G401.6 (cell line): ENCODE measurements around the gene CRYBB3.
"Not testable (repeated sequence)": the region's sequence is repeated elsewhere in the genome, so short reads cannot be mapped to it uniquely, and the experiment has no call there.

Experiments used
- FAIRE-seq: peaks from 2 replicates; lab custom pipeline; 2012; peaks lifted over from hg19 to GRCh38; lab: Jason Lieb, UNC

The CRYBB3 gene

DNA sequence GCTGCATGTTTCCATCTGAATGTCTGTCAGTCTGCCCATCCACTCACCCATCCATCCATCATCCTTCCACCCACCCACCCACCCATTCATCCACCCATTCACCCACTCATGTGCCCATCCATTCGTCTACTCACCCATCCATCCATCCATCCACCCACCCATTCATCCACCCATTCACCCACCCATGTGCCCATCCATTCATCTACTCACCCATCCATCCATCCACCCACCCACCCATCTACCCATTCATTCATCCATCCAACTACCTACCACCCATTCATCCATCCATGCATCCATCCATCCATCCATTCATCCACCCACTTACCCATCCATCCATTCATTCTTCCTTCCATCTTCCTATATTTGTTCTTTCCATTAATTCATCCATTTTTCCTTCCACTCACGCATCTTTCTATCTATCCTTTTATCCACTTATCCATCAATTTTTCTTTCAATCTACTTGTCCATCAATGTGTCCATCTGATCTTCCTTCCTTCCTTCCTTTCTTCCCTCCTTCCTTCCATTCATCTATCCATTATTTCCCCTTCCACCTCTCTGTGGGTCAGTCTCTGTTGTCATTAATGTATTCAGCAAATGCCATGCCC, 8.0 kb downstream of the CRYBB3 start:
- FAIRE-seq, result no peak

GRCh38 chr22:25208328-25208727, 8.7 kb downstream of the CRYBB3 start:
- FAIRE-seq, result no peak

GRCh38 chr22:25208743-25209505, 9.3 kb downstream of the CRYBB3 start:
- no peak for FAIRE-seq

DNA sequence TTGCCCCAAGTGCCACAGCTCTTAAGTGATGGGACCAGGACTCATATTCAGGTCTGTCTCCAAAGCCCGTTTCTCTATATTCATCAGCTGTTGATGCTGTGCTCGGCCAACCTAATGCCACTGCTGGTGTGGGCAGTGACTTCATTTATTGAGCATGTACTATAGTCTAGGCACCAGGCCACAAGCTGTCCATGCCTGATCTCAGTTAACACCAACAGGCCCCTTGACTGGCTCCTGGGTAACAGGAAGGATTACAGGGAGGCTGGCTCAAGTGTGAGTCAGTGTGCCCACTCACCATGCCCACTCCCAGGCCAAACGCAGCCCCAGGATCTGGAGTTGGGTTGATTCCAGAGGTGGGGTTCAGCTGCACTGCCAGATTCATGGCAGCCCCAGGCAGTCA, 11.1 kb downstream of the CRYBB3 start:
- no peak for FAIRE-seq

DNA sequence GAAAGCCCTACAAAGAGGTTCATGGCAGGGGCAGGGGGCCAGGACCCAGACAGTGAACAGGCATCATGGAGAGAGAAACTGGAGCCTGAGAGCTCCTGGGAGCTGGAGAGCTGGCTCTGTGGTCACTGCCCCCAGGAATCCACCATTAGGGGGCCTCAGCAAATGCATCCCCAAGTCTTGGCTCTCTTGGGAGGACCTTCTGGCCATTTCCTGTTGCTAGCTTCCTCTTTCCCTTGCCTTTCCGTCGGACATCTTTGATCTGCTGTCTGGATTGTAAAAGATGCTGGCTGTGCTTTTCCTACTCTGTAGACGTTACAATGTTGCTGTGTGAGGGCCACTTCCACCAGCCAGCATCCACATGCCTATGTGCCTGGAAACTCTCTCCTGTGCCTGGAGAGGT, 12.7 kb downstream of the CRYBB3 start:
- FAIRE-seq, result no peak

DNA sequence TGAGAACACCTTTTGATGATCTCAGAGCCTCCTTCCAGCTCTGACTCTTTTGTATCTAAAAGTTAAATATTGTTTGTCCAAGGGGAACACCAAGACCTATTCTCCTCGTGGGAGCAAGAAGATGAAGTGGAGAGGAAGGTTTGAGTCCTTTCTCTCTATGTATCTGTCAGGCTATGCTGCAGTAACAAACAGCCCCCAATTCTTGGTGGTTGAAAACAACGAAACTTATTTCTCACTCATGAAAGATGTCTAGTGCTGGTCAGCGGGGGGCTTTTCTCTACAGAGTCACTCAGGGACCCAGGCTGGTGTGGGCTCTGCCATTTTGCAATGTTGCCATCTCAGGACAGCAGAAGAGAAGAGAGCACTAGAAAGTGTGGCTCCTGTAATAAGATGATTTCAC, 13.6 kb downstream of the CRYBB3 start:
- no peak for FAIRE-seq

GRCh38 chr22:25216230-25216629, 16.6 kb downstream of the CRYBB3 start:
- FAIRE-seq, result no peak

GRCh38 chr22:25219211-25219689, 19.6 kb downstream of the CRYBB3 start, which contains the start of gene CRYBB2:
Gene CRYBB2, plus strand, starts transcription at chr22:25219639. Its CDS starts 1,791 bp downstream, at chr22:25221430.
- FAIRE-seq, result no peak

- no peak for FAIRE-seq
These were observed 20.3 kb downstream of the CRYBB3 start for GRCh38 chr22:25219948-25220442.

- FAIRE-seq, result no peak
These were observed 22.1 kb downstream of the CRYBB3 start for GRCh38 chr22:25221790-25222189.

DNA sequence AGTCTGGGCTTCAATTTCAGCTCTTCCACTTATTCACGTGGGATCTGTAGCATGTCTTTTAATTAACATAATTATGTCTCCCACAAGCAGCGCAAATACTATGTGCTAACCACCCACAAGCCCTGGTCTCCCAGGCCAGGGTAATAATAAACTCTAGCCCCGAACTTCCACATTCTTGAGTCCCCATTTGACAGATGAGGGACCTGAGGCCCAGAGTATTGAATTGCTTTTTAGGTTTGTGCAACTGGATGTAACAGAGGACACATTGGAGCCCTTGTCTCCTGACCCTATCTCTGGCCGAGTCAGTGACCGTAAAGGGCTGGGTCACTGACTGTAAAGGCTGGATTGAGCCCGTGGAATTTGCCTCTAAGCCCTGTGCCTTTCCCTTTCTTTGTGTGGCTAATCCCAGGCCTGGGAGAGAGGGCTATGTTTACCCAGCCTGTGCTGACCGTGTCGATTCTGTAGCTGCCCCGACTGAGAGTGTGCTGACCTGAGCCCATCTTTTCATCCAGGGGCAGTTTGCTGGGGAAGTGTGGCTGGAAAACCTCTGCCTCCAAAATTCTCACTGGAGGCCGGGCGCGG, 23.7 kb downstream of the CRYBB3 start:
- FAIRE-seq, result no peak

DNA sequence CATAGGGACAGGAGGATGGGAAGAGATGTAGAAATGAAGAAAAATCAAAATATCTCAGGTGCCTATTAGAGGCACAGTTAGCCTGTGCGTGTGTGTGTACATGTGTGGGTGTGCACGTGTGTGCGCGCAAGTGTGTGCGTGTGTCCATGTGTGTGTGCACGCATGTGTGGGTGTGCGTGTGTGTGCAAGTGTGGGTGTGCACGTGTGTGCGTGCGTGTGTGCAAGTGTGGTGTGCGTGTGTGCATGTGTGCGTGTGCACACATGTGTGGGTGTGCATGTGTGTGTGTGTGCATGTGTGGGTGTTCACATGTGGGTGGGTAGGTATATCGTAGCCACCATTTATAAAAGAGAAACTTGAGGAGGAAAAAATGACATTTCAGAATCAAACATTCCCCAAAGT, 29.2 kb downstream of the CRYBB3 start:
- no peak for FAIRE-seq

DNA sequence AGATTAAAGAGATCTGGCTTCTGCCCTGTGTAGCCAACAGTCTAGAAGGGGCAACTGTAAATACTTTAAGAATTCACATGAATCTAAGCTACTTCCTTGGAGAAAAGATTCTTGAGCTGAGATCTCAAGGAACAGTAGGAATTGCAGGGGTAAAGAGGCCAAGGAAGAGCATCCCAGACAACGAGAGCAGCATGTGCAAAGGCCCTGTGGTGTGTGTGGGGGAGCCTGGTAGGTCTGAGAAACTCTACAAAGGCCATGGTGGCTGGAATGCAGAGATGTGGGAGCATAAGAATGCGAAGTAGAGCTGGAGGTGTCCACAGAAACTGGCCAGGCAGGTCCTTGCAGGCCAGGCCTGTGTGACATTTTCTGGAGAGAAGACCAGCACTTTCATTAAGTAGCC, 31.1 kb downstream of the CRYBB3 start:
- FAIRE-seq, result not testable (repeated sequence)

DNA sequence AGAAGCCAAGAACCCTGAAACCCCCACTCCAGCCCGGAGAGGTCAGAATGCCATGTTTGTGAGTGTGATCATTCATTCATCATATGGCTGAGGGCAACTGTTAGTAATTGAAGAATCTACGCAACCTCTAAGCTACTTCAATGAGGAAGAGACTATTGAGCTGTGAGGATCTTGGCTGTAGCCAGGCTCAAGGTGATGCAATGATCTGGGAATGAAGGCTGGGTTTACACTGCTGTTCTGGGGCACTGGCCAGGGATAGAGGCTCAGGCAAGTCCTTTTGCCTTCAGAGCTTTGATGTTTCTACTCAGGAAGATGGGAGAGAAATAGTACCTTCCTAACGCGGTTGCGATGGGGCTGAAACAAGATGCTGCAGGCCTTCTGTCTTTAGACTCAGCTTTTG, 32.6 kb downstream of the CRYBB3 start:
- no peak for FAIRE-seq

DNA sequence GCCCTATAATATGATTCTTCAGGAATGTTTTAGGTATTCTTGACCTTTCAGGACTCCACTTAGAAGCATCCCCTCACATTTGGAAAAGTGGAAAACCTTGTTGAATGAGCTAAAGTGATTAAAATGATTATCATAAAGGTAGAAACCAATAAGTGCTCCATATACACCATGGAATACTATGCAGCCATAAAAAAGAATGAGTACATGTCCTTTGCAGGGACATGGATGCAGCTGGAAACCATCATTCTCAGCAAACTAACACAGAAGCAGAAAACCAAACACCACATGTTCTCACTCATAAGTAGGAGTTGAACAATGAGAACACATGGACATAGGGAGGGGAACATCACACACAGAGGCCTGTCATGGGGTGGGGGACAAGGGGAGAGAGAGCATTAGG, 34.0 kb downstream of the CRYBB3 start:
- not testable (repeated sequence) for FAIRE-seq

GRCh38 chr22:25235547-25236290, 36.1 kb downstream of the CRYBB3 start:
- FAIRE-seq, result no peak

- no peak for FAIRE-seq
These were observed 36.8 kb downstream of the CRYBB3 start for GRCh38 chr22:25236417-25236816.

DNA sequence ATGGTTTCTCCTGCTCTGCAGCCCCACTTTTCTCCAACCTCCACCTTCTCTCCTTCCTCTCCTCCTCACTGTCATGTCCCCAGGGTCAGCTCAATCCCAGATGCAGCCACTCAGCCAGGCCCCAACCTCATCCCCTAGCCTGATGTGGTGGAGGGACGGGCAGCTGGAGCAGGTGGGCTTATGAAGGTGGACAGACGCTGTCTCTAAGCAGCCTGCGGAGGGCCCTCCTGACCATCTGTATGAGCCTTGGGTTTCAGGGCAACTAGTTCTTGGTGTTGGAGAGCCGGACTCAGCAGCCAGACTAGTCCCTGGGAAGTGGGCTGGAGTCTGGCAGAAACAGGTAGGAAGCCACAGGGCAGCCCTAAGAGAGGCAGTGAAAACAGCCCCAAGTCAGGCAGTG, 37.8 kb downstream of the CRYBB3 start:
- no peak for FAIRE-seq

DNA sequence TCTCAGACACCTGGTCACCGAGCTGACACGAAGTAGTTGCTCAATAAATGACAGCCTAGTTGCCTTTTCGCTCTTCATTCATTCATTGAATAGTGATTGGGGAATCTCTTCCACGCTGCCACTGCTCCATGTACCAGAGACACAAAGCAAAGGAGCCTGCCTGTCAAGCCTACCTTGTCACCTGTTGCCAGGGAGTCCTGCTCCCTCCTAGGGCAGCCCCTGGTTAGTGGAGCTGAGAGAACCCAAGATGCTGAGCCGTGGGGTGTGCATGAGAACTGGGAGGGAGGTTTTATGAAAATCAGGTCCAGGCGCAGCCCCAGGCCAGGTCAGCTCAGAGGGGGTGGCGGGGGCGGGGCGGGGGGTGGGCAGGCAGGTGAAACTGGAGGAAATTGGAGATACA, 38.4 kb downstream of the CRYBB3 start:
- not testable (repeated sequence) for FAIRE-seq

DNA sequence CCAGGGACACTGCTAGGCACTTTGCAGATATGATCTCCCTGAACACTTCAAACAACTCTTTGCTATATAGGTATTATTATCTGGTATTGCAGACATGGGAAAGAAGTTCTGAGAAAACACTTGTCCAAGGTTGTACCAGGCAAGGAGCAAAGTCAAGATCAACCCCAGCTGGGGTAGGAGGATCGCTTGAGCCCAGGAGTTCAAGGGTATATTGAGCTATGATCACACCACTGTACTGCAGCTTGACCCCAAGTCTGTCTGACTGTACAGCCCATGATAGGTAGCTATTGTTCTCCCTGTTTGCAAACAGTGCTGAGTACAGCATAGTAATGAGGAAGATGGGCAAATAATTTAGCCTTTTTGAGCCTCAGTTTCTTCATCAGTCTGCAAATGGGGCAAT, 55.5 kb downstream of the CRYBB3 start:
- FAIRE-seq, result not testable (repeated sequence)
